ENCODE results near the gene SLC25A12.

SLC25A12 gene

DNA sequence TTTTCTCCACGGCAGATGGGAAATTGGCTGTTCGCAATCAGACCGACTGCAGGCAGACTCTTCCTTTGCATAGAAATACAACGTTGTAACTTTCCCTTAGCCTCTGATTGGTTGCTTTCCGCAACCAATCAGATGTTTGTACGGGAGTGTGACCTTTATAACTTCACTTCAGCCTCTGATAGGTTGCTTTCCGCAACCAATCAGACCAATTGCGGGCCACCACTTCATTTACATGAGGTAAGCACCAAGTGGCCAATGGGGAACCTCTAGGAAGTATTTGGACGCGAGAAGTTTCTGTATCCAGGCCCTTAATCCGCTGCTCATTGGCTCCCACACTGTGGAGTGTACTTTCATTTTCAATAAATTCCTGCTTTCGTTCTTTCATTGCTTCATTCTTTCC is 19.1 kb downstream of the SLC25A12 start:
- no peak for DNase-seq
- H3K27ac Mint-ChIP-seq, result no peak overlapping the region
- no peaks in the 10 kb centered on the region for H3K27me3 Mint-ChIP-seq
- H3K4me1 Mint-ChIP-seq (ENCODE audit: low read depth in 2 of 2), result peaks cover 10 to 39% of the 10 kb centered on the region in 2 donors
- peaks cover 8% of the 10 kb centered on the region for H3K36me3 Mint-ChIP-seq (ENCODE audit: insufficient read depth)
- no peak for ATAC-seq (replicated peaks)
- H3K4me3 Mint-ChIP-seq, result no peak overlapping the region
- H3K9me3 Mint-ChIP-seq, result no peaks in the 10 kb centered on the region

DNA sequence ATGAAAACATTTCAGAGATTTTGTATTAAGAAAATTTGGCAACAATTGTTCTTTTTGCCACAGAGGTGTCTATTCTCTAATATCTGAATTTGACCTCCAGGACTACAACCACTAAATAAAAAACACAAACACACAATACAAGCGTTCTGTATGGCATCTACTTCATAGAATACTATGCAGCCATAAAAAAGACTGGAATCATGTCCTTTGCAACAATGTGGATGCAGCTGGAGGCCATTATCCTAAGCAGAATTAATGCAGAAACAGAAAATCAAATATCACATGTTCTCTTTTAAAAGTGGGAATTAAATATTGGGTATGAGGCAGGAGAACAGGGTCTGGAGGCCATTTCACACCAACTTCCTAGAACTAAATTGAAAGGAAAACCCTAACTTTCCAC is 19.5 kb downstream of the SLC25A12 start:
- no peaks in the 10 kb centered on the region for H3K27me3 Mint-ChIP-seq
- DNase-seq (no peak), ATAC-seq (replicated peaks) (no peak)
- peaks cover 10 to 36% of the 10 kb centered on the region in 2 donors for H3K4me1 Mint-ChIP-seq (ENCODE audit: low read depth in 2 of 2)
- H3K36me3 Mint-ChIP-seq (ENCODE audit: insufficient read depth), result peaks cover 8% of the 10 kb centered on the region
- H3K4me3 Mint-ChIP-seq, result no peak overlapping the region
- no peak overlapping the region for H3K27ac Mint-ChIP-seq
- H3K9me3 Mint-ChIP-seq, result no peaks in the 10 kb centered on the region

DNA sequence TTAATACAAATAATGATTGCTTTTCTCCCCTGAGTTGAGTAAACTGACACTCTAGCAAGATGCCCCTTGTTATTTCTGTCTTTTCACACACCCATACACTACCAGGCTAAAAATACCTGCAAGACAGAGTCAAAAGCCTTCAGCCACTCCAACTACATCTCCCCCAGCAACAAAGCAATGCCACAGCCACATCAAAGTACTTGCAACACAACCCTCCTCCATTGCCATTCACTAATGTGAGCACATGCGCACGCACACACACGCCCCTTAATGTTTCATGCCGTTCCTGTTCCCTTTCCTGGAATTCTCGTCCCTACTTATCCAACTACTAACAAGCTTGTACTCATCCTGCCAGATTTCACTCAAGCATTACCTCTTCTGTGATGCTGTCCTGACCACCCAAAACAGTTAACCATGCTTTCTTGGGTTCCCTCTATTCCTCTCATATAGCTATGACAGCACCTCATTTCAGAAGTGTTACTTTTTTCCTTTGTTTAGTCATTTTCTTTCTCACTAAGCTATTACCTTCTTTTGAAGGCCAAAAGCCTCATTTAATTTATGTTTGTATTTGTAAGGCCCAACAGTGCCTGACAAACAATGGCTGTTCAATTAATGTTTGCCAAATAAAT is 29.6 kb downstream of the SLC25A12 start:
- Mint-ChIP-seq H3K27ac (no peak overlapping the region), H3K36me3 (ENCODE audit: insufficient read depth) (peaks cover 14% of the 10 kb centered on the region)
- ATAC-seq (replicated peaks), result no peak

DNA sequence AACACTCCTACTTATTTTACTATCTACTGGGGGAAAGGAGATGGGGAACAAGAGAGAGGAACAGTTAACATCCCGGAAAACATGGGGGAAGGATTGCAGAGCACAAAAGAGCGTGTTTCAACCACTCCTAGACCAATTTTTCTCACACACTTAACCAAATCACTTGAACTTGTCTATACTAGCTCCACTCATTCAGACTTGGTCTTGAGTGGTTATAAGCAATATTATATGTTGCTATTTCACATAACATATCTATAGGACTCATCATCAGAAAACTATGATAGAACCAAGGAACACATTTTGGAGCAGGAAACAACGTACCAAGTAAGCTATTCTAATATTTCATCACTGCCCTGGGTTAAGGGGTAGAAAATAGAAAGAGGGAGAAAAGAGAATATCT is 31.5 kb downstream of the SLC25A12 start:
- Mint-ChIP-seq H3K27ac (no peak overlapping the region), H3K9me3 (no peaks in the 10 kb centered on the region), H3K4me3 (no peak overlapping the region), H3K36me3 (ENCODE audit: insufficient read depth) (peaks cover 8% of the 10 kb centered on the region), H3K27me3 (no peaks in the 10 kb centered on the region), H3K4me1 (ENCODE audit: low read depth in 2 of 2) (peaks cover 5 to 12% of the 10 kb centered on the region in 2 donors)
- ATAC-seq (replicated peaks) (no peak), DNase-seq (no peak)

More for the DNA sequence above, 29.6 kb downstream of the SLC25A12 start:
- H3K27me3 Mint-ChIP-seq, result no peaks in the 10 kb centered on the region
- peaks cover 5 to 8% of the 10 kb centered on the region in 2 donors for H3K4me1 Mint-ChIP-seq (ENCODE audit: low read depth in 2 of 2)
- no peak overlapping the region for H3K4me3 Mint-ChIP-seq
- no peaks in the 10 kb centered on the region for H3K9me3 Mint-ChIP-seq
- DNase-seq, result no peak

DNA sequence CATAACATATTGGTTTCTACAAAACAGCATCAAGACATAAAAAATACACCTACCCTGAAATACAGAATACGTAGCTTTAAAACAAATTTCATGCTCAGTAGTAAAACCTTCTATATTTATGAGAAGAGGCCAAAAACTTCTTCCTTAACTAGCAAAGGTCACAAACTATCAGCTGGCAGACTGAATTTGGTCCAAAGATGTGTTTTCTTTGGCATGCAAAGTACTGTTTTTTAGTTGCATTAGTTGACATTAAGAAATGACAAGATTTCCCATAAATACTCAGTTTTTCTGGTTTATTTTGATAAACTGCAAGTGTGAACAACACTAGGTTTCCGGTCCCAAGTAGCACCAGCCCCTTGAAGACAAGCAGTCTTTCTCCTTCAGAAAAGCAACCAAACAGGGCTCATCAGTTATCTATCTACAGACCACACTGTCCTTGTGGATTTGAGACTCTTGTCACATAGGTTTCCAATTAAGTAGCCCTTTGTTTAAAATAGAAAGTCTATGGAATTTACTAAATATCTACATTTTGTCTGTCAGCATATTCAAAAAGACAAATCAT is 35.6 kb downstream of the SLC25A12 start:
- H3K4me3 Mint-ChIP-seq, result no peak overlapping the region
- H3K9me3 Mint-ChIP-seq, result no peaks in the 10 kb centered on the region

DNA sequence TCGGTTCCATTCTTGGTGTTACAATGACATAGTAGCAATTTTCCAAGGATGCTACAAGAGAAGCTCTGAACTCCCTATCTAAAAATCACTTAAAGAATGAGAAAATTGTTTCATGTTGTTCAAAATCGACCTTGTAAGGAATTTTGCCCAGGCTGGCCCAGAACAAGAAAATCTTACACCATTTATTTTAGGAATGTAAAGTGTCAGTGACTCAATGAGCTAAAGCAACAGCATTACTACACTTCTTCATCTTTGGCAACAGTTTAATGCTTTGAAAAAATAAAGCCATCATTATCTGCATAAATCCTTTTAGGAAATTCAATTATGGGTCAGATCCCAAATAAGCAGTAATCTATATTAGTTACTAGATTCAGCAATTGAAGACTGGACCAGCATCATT is 38.6 kb downstream of the SLC25A12 start:
- no peaks in the 10 kb centered on the region for H3K27me3 Mint-ChIP-seq
- ATAC-seq (replicated peaks), result no peak
- H3K4me1 Mint-ChIP-seq (ENCODE audit: low read depth in 2 of 2), result peaks cover 0 to 7% of the 10 kb centered on the region in 2 donors
- H3K9me3 Mint-ChIP-seq, result no peaks in the 10 kb centered on the region
- H3K36me3 Mint-ChIP-seq (ENCODE audit: insufficient read depth), result peaks cover 32% of the 10 kb centered on the region
- H3K27ac Mint-ChIP-seq, result no peak overlapping the region
- DNase-seq, result no peak
- H3K4me3 Mint-ChIP-seq, result no peak overlapping the region

More for the DNA sequence above, 35.6 kb downstream of the SLC25A12 start:
- H3K36me3 Mint-ChIP-seq (ENCODE audit: insufficient read depth), result peaks cover 19% of the 10 kb centered on the region
- DNase-seq (no peak), ATAC-seq (replicated peaks) (no peak)
- peaks cover 0 to 7% of the 10 kb centered on the region in 2 donors for H3K4me1 Mint-ChIP-seq (ENCODE audit: low read depth in 2 of 2)
- no peak overlapping the region for H3K27ac Mint-ChIP-seq
- H3K27me3 Mint-ChIP-seq, result no peaks in the 10 kb centered on the region

DNA sequence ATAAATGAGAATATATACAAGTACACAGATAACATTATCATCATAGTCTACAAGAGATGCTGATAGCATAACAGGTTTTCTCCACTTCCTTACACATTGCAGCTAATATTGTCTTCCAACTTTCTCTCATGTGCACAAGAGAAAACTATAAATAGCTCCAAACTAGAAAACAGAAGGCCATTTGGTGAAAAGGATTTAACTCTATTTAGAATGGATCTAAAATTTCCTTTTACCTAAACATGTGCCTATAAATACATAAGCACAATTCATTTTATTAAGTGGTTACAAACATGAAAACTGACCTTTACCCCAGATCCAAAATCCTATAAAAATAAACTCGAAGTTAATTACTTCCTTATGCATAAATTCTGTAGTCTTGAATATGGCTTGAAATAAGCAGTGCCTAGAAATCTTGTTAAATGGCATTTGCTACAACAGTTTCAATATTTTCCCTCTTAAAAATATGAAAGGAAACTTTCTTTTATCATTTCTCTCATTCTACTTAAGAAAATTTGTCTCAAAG is 41.6 kb downstream of the SLC25A12 start:
- H3K27me3 Mint-ChIP-seq, result no peaks in the 10 kb centered on the region
- no peaks in the 10 kb centered on the region for H3K9me3 Mint-ChIP-seq
- no peak for DNase-seq
- H3K36me3 Mint-ChIP-seq (ENCODE audit: insufficient read depth), result peaks cover 32% of the 10 kb centered on the region
- ATAC-seq (replicated peaks), result no peak
- no peak overlapping the region for H3K27ac Mint-ChIP-seq
- no peaks in the 10 kb centered on the region for H3K4me1 Mint-ChIP-seq (ENCODE audit: low read depth in 2 of 2)
- no peak overlapping the region for H3K4me3 Mint-ChIP-seq

DNA sequence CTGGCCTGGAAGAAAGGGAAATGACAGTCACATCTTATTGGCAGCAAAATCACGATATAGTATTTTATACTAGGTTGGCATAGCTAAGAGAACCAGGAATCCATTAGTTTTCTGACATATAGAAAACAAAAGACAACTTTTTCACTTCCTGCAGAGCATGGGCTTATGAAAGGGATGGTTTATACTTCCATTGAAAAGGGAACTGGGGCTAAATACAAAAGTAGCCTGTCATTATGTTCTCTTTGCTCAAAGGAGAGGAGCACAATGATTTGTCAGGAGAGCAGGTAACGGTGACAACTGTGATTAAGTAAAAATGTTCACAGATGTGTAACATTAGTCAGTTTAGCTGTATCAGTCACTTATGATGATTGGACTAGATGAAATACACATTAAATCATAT is 46.4 kb downstream of the SLC25A12 start:
- no peak overlapping the region for H3K27ac Mint-ChIP-seq
- H3K9me3 Mint-ChIP-seq, result no peaks in the 10 kb centered on the region
- no peaks in the 10 kb centered on the region for H3K27me3 Mint-ChIP-seq
- no peaks in the 10 kb centered on the region for H3K4me1 Mint-ChIP-seq (ENCODE audit: low read depth in 2 of 2)
- DNase-seq (no peak), ATAC-seq (replicated peaks) (no peak)
- peaks cover 26% of the 10 kb centered on the region for H3K36me3 Mint-ChIP-seq (ENCODE audit: insufficient read depth)
- H3K4me3 Mint-ChIP-seq, result no peak overlapping the region

DNA sequence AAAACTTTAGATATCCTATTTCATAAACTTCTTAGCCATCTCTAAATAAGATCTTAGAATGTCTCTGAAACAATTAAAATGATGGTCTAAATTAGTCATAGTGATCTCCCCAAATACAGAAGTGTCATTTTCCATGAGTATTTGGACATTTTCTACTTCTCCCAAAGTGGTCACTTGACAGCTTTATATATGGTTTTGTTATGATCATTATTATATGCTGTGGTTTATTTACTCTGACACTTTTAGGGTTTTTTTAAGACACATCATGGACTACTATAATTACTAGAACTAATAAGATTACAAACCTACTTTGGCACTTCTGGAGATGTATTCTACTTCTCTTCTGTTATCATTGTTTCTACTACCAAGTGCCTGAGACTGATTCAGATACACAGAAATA is 47.1 kb downstream of the SLC25A12 start:
- ATAC-seq (replicated peaks), result no peak
- no peaks in the 10 kb centered on the region for H3K4me1 Mint-ChIP-seq (ENCODE audit: low read depth in 2 of 2)
- H3K27ac Mint-ChIP-seq, result no peak overlapping the region
- H3K9me3 Mint-ChIP-seq, result no peaks in the 10 kb centered on the region
- peaks cover 26% of the 10 kb centered on the region for H3K36me3 Mint-ChIP-seq (ENCODE audit: insufficient read depth)
- H3K4me3 Mint-ChIP-seq, result no peak overlapping the region
- no peak for DNase-seq
- no peaks in the 10 kb centered on the region for H3K27me3 Mint-ChIP-seq

DNA sequence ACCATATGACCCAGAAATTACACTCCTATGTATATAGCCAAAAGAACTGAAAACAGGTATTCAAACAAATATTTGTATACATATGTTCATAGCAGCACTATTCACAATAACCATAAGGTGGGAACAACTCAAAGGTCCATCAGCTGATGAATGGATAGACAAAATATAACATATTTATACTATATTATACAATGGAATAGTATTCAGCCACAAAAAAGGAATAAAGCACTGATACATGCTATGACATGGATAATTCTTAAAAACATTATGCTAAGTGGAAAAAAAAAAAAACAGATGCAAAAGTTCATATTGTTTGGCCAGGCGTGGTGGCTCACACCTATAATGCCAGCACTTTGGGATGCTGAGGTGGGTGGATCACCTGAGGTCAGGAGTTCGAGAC is 52.0 kb downstream of the SLC25A12 start:
- Mint-ChIP-seq H3K36me3 (ENCODE audit: insufficient read depth) (peaks cover 25% of the 10 kb centered on the region), H3K27ac (no peak overlapping the region), H3K4me1 (ENCODE audit: low read depth in 2 of 2) (no peaks in the 10 kb centered on the region), H3K9me3 (no peaks in the 10 kb centered on the region), H3K4me3 (no peak overlapping the region), H3K27me3 (no peaks in the 10 kb centered on the region)
- DNase-seq, result no peak
- no peak for ATAC-seq (replicated peaks)

DNA sequence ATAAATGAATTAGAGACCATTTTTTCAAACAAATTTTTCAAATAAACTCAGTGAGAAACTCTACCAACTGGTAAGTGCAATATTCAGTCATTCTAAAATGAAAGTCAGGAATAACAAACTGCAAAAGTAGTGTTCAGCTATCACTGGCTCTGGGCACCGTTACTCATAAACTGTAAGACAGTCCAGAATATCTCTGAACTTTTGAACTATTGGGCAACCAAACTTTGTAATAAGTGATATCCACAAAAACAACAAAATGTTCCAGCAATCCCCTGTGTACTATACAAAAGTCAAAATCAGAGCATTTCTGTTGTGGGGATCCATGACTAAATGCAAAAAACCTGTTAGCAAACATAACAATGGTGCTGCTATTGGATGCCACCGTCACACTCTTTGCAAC is 56.3 kb downstream of the SLC25A12 start:
- Mint-ChIP-seq H3K4me3 (no peak overlapping the region), H3K4me1 (ENCODE audit: low read depth in 2 of 2) (no peaks in the 10 kb centered on the region), H3K36me3 (ENCODE audit: insufficient read depth) (peaks cover 38% of the 10 kb centered on the region), H3K9me3 (no peaks in the 10 kb centered on the region), H3K27ac (no peak overlapping the region), H3K27me3 (no peaks in the 10 kb centered on the region)
- ATAC-seq (replicated peaks) (no peak), DNase-seq (no peak)

DNA sequence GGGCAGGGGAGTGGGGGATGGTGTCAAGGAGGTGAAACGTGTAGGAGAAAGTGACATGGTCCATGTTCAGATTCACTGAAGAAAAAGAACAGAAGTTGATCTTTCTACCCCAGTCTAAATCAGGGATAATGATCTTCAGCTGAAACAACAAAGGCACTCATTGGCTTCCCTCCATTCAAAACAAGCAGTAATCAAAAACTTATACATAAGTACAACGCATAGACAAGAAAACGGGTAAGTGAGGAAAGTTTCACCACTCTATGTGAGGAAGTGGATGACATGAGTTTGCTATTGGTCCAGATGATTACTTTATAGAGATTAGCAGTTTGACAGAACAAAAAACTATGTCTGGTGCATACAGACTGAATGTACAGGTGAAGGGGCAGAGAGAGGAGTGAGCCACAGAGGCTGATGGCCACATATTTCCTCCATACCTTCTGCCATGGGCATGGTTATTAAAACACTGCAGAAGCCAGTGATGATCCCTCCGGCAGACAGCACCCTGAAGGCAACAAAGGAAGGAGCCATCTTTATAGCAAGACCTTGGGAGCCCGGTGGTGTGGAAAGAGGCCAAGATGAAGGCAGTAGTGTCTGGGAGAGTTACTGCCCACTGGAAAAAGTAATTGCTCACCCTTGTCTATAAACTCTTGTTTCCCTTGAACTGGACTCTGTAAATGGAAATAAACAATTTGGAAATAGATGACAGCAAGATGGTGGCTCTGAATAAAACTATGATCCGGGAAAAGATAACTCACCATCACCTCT is 57.7 kb downstream of the SLC25A12 start:
- peaks cover 42% of the 10 kb centered on the region for H3K36me3 Mint-ChIP-seq (ENCODE audit: insufficient read depth)
- ATAC-seq (replicated peaks) (no peak), DNase-seq (no peak)
- H3K4me1 Mint-ChIP-seq (ENCODE audit: low read depth in 2 of 2), result no peaks in the 10 kb centered on the region
- H3K27ac Mint-ChIP-seq, result peak overlapping the region in 1 of 2 donors; percentile 13
- H3K9me3 Mint-ChIP-seq, result no peaks in the 10 kb centered on the region
- no peak overlapping the region for H3K4me3 Mint-ChIP-seq
- no peaks in the 10 kb centered on the region for H3K27me3 Mint-ChIP-seq

DNA sequence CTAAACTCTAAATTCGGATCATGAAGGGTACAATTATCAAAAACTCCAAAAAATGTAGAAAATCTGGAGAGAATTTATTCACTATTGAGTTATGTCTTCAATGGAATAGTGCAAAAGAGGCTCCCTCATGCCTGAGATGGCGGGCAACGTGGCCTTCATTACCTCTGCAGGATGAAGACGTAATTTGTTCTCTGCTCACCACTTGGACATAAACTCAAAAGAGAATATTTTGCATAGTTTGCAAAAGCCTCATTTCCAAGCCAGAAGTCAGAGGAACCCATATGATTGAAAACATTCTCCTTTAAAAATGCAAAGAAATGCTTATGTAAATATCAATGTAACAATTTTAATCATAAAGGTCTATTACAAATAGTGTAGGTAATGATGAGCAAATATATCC is 58.7 kb downstream of the SLC25A12 start:
- H3K27me3 Mint-ChIP-seq, result no peaks in the 10 kb centered on the region
- H3K9me3 Mint-ChIP-seq, result no peaks in the 10 kb centered on the region
- ATAC-seq (replicated peaks) (no peak), DNase-seq (no peak)
- no peak overlapping the region for H3K4me3 Mint-ChIP-seq
- H3K36me3 Mint-ChIP-seq (ENCODE audit: insufficient read depth), result peaks cover 44% of the 10 kb centered on the region
- H3K4me1 Mint-ChIP-seq (ENCODE audit: low read depth in 2 of 2), result no peaks in the 10 kb centered on the region
- no peak overlapping the region for H3K27ac Mint-ChIP-seq

DNA sequence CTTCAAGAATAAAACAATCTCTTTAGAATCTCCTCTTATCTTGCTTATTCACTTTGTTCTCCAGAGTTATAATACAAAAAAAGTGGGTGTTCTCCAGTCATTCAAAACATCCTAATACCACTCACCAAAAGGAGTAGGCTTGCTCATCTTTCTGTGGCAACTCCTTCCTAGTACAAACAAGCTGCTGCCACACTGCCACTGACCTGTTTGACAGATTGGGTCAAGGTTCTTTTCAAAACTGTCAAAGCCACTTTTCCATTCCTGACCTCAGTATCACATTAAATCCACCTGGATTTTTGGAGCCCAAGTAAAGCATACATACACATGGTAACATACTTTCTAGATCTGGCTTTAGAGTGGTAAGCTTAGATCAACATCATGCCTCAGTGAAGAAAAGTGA is 59.8 kb downstream of the SLC25A12 start:
- no peaks in the 10 kb centered on the region for H3K4me1 Mint-ChIP-seq (ENCODE audit: low read depth in 2 of 2)
- H3K4me3 Mint-ChIP-seq, result no peak overlapping the region
- H3K27me3 Mint-ChIP-seq, result no peaks in the 10 kb centered on the region
- H3K9me3 Mint-ChIP-seq, result no peaks in the 10 kb centered on the region
- no peak for DNase-seq
- no peak overlapping the region for H3K27ac Mint-ChIP-seq
- no peak for ATAC-seq (replicated peaks)
- peaks cover 44% of the 10 kb centered on the region for H3K36me3 Mint-ChIP-seq (ENCODE audit: insufficient read depth)

All from effector memory CD8-positive, alpha-beta T cell (primary cell).